ENCODE results near the gene SERTAD3.

DNA sequence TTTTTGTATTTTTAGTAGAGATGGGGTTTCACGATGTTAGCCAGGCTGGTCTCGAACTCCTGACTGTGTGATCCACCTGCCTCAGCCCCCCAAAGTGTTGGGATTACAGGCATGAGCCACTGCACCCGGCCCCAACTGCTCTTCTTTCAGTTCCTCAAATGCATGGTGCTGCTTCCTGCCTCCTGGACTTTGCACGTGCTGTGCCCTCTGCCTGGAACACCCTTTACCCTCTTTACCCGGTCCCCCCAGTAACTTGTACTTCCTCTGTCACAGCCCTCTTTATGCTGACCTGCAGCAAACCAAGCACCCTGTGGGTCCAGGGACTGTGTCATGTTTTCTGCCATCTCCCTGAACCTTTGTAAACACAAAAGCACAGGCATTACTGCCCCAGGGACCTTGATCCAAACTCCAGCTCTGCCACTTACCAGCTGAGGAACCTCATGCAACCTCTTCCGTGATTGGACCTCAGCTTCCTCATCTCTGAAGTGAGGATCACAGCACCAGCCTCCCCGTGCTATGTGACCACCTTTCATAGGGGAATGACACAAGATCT, 17.6 kb upstream of the SERTAD3 start:
- no peak for TF ChIP-seq CTCF (optimal IDR thresholded peaks at IDR 0.05 in 1 of 3, IDR thresholded peaks at IDR 0.05 in 1 of 3, conservative IDR thresholded peaks at IDR 0.05 in 1 of 3; ENCODE audit: extremely low read depth in 1 of 3, insufficient read depth in 2 of 3, low read length in 3 of 3)
- no peak for TF ChIP-seq EZH2 (IDR thresholded peaks at IDR 0.05; ENCODE audit: low read length)
